Natural killer cell (primary cell): Measurements from ENCODE around the gene TIGD2. TPM values are rescaled to one million over a fixed set of nuclear protein-coding genes. Genes with fewer than 3 reads are reported as not detected.

Experiments used
- ATAC-seq, 3 donors: fragments of 150-1000 bp in 2 of 3; fragments of 200-7000 bp in 1 of 3; cut with Tn5 transposase; 1 replicate in 1 of 3; 2 replicates in 2 of 3; pipeline ENCODE4 v1.10.0; 2021; ENCODE audit warnings: mild to moderate bottlenecking in 2 of 3, moderate library complexity in 2 of 3
- DNase-seq, 2 donors: peaks; one replicate each; pipeline versions ENCODE4 v3.0.0 to v3.0.0-alpha.2; 2013 to 2021; ENCODE audit warnings: mixed read lengths in 1 of 2
- H3K27ac ChIP-seq: one replicate; pipeline ENCODE4 v1.5.1; 2013; ENCODE audit warnings: mild to moderate bottlenecking, low read length
- H3K27me3 ChIP-seq: one replicate; pipeline ENCODE4 v1.6.1; 2013; ENCODE audit warnings: low read length; ENCODE audit not compliant: control insufficient read depth, insufficient read depth
- H3K36me3 ChIP-seq: one replicate; pipeline ENCODE4 v1.6.1; 2013; ENCODE audit warnings: low read length; ENCODE audit not compliant: control insufficient read depth, insufficient read depth
- H3K4me1 ChIP-seq: one replicate; pipeline ENCODE4 v1.6.1; 2013; ENCODE audit warnings: low read length; ENCODE audit not compliant: control insufficient read depth, insufficient read depth
- H3K4me3 ChIP-seq: one replicate; pipeline ENCODE4 v1.5.1; 2013; ENCODE audit warnings: low read length
- H3K9me3 ChIP-seq: one replicate; pipeline ENCODE4 v1.6.1; 2013; ENCODE audit warnings: low read length; ENCODE audit not compliant: control insufficient read depth, insufficient read depth
- H3K27ac Mint-ChIP-seq, 2 donors: one replicate each; pipeline ENCODE4 v1.8.0; 2022; ENCODE audit warnings: mild to moderate bottlenecking in 2 of 2, mixed read lengths in 2 of 2, moderate library complexity in 1 of 2
- H3K27me3 Mint-ChIP-seq, 2 donors: one replicate each; pipeline ENCODE4 v1.8.0; 2022; ENCODE audit warnings: low read depth in 2 of 2, mixed read lengths in 2 of 2
- H3K36me3 Mint-ChIP-seq: one replicate; pipeline ENCODE4 v1.8.0; 2022; ENCODE audit warnings: mixed read lengths
- H3K4me1 Mint-ChIP-seq, 2 donors: one replicate each; pipeline ENCODE4 v1.8.0; 2022; ENCODE audit warnings: mixed read lengths in 2 of 2
- H3K4me3 Mint-ChIP-seq: one replicate; pipeline ENCODE4 v1.8.0; 2022; ENCODE audit warnings: mild to moderate bottlenecking, moderate library complexity, mixed read lengths
- H3K9me3 Mint-ChIP-seq, 2 donors: one replicate each; pipeline ENCODE4 v1.8.0; 2022; ENCODE audit warnings: mixed read lengths in 2 of 2
- WGBS: methylation state at CpG from one replicate; pipeline ENCODE4 v1.1.7; 2013; ENCODE audit warnings: missing lambda C conversion rate; ENCODE audit not compliant: insufficient coverage; 5-methylcytosine and 5-hydroxymethylcytosine counted together
- intact Hi-C: fragments of 100-400 bp; cut with micrococcal nuclease; formaldehyde crosslinking; loops from one replicate; pipeline ENCODE4 v1.14.2; 2022
- total RNA-seq, 4 donors: library from RNA; stranded (reverse); fragments of 120-200 nt in 1 of 4; gene quantifications; one replicate each; pipeline versions ENCODE4 v1.2.3 to v1.2.4, GENCODE V29; 2013 to 2022
- TF ChIP-seq, protein P1 (sequence below): fragments of 200-600 bp; IDR thresholded peaks from one replicate; pipeline ENCODE4 v1.8.0; 2022; ENCODE audit warnings: antibody characterized with exemption

The TIGD2 gene
- total RNA-seq, 3 donors from 2014 or later (not counting 1 experiment from before 2014, with no cell fraction given) = 3.2 to 7.6 (median 5.1) TPM

DNA sequence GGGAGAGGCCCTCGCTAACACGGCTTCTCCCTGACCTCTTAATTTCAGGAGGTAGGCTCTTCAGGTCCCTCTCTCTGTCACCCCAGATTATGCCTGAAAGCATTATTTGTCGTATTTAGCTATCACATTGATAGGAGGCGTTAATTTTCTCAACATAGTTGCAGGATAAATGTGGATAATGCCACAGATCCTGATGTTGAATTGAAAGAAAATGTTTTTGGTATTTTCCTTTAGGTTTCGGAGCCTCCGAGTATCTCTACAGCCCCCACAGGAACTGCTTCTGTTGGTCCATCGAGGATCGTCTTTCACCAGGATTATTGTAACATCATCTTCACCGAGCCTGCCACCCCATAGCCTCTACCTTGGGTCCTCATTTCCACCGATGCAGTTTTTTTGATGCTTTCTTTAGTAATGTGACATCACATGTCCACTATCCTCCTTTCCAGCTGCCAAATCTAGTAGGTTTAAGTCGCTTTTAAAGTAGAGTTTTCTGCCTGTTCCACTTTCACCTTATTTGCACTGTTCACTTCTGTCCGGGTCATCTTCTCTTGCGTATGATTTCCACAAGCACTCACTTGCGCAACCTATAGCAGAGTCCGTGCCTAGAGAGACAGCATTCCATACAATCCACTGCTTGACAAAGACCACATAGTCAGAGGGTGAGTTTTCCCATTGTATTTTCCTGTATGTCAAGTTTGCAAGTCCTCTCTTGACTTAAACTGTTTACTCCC, 665 bp downstream of the TIGD2 start:
- Mint-ChIP-seq H3K4me3 (peak overlapping the region; percentile 96), H3K27me3 (peaks cover 11 to 18% of the 10 kb centered on the region in 2 donors), H3K36me3 (no peaks in the 10 kb centered on the region), H3K9me3 (no peaks in the 10 kb centered on the region), H3K4me1 (peaks cover 27 to 32% of the 10 kb centered on the region in 2 donors), H3K27ac (peak overlapping the region; percentile 89 to 90)
- WGBS = 30% methylated on average over 15 of the region's 15 CpGs
- Histone ChIP-seq H3K27me3 (no peaks in the 10 kb centered on the region), H3K4me1 (peaks cover 14% of the 10 kb centered on the region), H3K9me3 (no peaks in the 10 kb centered on the region), H3K36me3 (no peaks in the 10 kb centered on the region), H3K27ac (peak overlapping the region; percentile 51), H3K4me3 (peak overlapping the region; percentile 53)
- TF ChIP-seq, protein P1, sequence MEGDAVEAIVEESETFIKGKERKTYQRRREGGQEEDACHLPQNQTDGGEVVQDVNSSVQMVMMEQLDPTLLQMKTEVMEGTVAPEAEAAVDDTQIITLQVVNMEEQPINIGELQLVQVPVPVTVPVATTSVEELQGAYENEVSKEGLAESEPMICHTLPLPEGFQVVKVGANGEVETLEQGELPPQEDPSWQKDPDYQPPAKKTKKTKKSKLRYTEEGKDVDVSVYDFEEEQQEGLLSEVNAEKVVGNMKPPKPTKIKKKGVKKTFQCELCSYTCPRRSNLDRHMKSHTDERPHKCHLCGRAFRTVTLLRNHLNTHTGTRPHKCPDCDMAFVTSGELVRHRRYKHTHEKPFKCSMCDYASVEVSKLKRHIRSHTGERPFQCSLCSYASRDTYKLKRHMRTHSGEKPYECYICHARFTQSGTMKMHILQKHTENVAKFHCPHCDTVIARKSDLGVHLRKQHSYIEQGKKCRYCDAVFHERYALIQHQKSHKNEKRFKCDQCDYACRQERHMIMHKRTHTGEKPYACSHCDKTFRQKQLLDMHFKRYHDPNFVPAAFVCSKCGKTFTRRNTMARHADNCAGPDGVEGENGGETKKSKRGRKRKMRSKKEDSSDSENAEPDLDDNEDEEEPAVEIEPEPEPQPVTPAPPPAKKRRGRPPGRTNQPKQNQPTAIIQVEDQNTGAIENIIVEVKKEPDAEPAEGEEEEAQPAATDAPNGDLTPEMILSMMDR = no peak
- no peak for ATAC-seq
- peak in 1 of 2 donors; percentile 16 for DNase-seq
- intact Hi-C loops = loop anchor here (1.0 to 10.0 kb wide), 3 partner anchors 183 to 827 kb away; partner anchors contain the start of gene PPM1K

DNA sequence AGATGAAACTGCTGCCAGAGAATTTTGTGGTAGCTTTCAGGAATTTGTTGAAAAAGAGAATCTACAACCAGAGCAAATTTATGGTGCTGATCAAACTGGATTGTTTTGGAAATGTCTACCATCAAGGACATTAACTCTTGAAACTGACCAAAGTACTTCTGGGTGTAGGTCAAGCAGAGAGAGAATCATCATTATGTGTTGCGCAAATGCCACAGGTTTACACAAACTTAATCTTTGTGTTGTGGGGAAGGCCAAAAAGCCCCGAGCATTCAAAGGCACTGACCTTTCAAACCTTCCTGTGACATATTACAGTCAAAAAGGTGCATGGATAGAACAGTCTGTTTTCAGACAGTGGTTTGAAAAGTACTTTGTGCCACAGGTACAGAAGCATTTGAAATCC, 2.1 kb downstream of the TIGD2 start:
- peaks cover 27 to 32% of the 10 kb centered on the region in 2 donors for H3K4me1 Mint-ChIP-seq
- H3K4me3 Mint-ChIP-seq = peak overlapping the region; percentile 2
- no peaks in the 10 kb centered on the region for H3K27me3 ChIP-seq
- H3K4me3 ChIP-seq = no peak overlapping the region
- H3K36me3 ChIP-seq = no peaks in the 10 kb centered on the region
- no peak overlapping the region for H3K27ac ChIP-seq
- TF ChIP-seq, protein P1 = no peak
- H3K9me3 ChIP-seq = no peaks in the 10 kb centered on the region
- peaks cover 5 to 12% of the 10 kb centered on the region in 2 donors for H3K27me3 Mint-ChIP-seq
- no peaks in the 10 kb centered on the region for H3K36me3 Mint-ChIP-seq
- H3K9me3 Mint-ChIP-seq = no peaks in the 10 kb centered on the region
- intact Hi-C loops = loop anchor here (10.0 kb wide), 1 partner anchor 181 kb away; no protein-coding TSS in a partner anchor
- ATAC-seq = no peak
- no peak for DNase-seq
- peaks cover 14% of the 10 kb centered on the region for H3K4me1 ChIP-seq
- H3K27ac Mint-ChIP-seq = no peak overlapping the region
- WGBS = 86% methylated on average over 2 of the region's 2 CpGs

DNA sequence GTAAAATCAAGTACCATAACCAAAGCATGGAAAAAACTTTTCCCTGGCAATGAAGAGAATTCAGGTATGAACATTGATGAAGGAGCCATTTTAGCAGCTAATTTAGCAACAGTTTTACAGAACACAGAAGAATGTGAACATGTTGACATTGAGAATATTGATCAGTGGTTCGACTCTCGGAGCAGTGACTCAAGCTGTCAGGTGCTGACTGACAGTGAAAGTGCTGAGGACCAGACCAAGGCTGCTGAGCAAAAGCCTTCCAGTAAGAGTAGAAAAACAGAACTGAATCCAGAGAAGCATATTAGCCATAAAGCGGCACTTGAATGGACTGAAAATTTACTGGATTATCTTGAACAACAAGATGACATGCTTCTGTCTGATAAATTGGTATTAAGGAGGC, 2.8 kb downstream of the TIGD2 start:
- intact Hi-C loops = loop anchor here (10.0 kb wide), 1 partner anchor 181 kb away; no protein-coding TSS in a partner anchor

More for the DNA sequence above, 2.8 kb downstream of the TIGD2 start:
- H3K36me3 ChIP-seq = no peaks in the 10 kb centered on the region
- DNase-seq = no peak
- no peaks in the 10 kb centered on the region for H3K9me3 Mint-ChIP-seq
- no peak overlapping the region for H3K4me3 Mint-ChIP-seq
- ATAC-seq = no peak
- peaks cover 27 to 32% of the 10 kb centered on the region in 2 donors for H3K4me1 Mint-ChIP-seq
- H3K27me3 ChIP-seq = no peaks in the 10 kb centered on the region
- no peak overlapping the region for H3K27ac Mint-ChIP-seq
- H3K27ac ChIP-seq = no peak overlapping the region
- H3K4me1 ChIP-seq = peaks cover 14% of the 10 kb centered on the region
- WGBS = 81% methylated on average over 3 of the region's 3 CpGs
- H3K9me3 ChIP-seq = no peaks in the 10 kb centered on the region
- peaks cover 5 to 11% of the 10 kb centered on the region in 2 donors for H3K27me3 Mint-ChIP-seq
- no peak overlapping the region for H3K4me3 ChIP-seq
- TF ChIP-seq, protein P1 = no peak
- no peaks in the 10 kb centered on the region for H3K36me3 Mint-ChIP-seq
